Measurements from ENCODE around the gene EHBP1L1.

The EHBP1L1 gene

GRCh38 chr11:65609229-65609628 lies 33.4 kb downstream of the EHBP1L1 start:
- H3K4me3 ChIP-seq (ENCODE audit: low read depth, low read length), result no peak overlapping the region
- no peak for DNase-seq (ENCODE audit: low read depth)
- no peak for TF ChIP-seq CTCF (IDR thresholded peaks at IDR 0.05; ENCODE audit: low read depth, low read length, missing control alignments)

GRCh38 chr11:65609665-65610064 lies 33.8 kb downstream of the EHBP1L1 start:
- no peak overlapping the region for H3K4me3 ChIP-seq (ENCODE audit: low read depth, low read length)
- DNase-seq (ENCODE audit: low read depth), result no peak
- TF ChIP-seq CTCF (IDR thresholded peaks at IDR 0.05; ENCODE audit: low read depth, low read length, missing control alignments), result no peak

- no peak for TF ChIP-seq CTCF (IDR thresholded peaks at IDR 0.05; ENCODE audit: low read depth, low read length, missing control alignments)
Observed at GRCh38 chr11:65610404-65610803, 34.6 kb downstream of the EHBP1L1 start.

GRCh38 chr11:65611028-65611757 lies 35.3 kb downstream of the EHBP1L1 start:
- no peak overlapping the region for H3K4me3 ChIP-seq (ENCODE audit: low read depth, low read length)
- no peak for DNase-seq (ENCODE audit: low read depth)
- no peak for TF ChIP-seq CTCF (IDR thresholded peaks at IDR 0.05; ENCODE audit: low read depth, low read length, missing control alignments)

More at GRCh38 chr11:65610404-65610803, 34.6 kb downstream of the EHBP1L1 start:
- DNase-seq (ENCODE audit: low read depth), result no peak
- no peak overlapping the region for H3K4me3 ChIP-seq (ENCODE audit: low read depth, low read length)

GRCh38 chr11:65611758-65612603 lies 36.1 kb downstream of the EHBP1L1 start:
- H3K4me3 ChIP-seq (ENCODE audit: low read depth, low read length), result peak overlapping the region; percentile 87
- DNase-seq (ENCODE audit: low read depth), result no peak
- no peak for TF ChIP-seq CTCF (IDR thresholded peaks at IDR 0.05; ENCODE audit: low read depth, low read length, missing control alignments)

GRCh38 chr11:65612691-65613090 lies 36.8 kb downstream of the EHBP1L1 start:
- no peak for TF ChIP-seq CTCF (IDR thresholded peaks at IDR 0.05; ENCODE audit: low read depth, low read length, missing control alignments)
- DNase-seq (ENCODE audit: low read depth), result no peak
- H3K4me3 ChIP-seq (ENCODE audit: low read depth, low read length), result peak overlapping the region; percentile 87

All from GM12864 (cell line).